ENCODE data around the gene EXTL2.

The EXTL2 gene

DNA sequence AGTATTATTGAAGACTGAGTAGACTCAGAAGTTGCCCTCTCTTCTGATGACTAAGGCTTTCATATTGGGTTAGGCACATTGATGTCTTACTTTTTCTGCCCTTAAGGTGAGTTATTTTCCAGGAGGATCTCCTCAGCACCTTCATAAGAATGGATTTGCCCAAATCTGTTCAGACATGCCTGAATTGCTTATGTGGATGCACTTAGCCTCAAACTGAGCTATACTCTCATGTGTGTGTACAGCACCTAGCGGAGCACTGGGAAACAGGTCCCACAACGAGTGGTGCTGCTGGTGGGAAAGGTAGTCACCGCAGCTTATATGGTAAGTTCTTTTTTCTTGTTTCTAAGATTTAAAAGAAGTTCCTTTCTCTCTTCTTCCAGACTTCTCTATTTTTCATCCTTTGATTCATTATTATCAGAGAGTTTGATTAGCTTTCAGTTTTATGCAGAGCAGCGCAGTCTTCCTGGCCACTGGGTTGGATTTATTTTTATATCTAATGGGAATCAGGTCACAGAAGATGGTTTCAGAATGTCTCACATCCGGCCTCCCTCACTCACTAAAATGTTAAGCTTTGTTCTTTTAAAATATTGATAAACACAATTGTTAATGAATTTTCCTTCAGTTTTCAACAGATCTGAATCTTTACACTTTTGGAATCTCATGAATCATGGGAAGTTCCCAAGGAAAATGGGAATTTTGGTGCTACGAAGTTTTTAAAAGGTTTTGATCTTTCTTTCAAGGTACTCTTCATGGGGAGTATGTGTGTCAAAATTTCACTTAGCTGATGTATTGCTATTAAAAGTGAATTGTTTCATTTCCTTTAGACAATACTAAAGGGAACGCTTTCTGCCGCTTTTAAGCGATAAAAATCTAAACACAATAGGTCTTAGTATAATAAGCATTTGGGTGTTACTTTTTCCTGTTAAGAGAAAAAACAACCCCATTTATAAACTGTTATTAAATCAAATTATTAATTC, 58.5 kb downstream of the EXTL2 start:
- Histone ChIP-seq H3K9me3 (ENCODE audit: control insufficient read depth, insufficient read depth, low read depth, low read length) (no peaks in the 10 kb centered on the region), H3K4me1 (ENCODE audit: control insufficient read depth, insufficient read depth, low read length) (no peaks in the 10 kb centered on the region), H3K36me3 (ENCODE audit: control insufficient read depth in 2 of 2, insufficient read depth in 1 of 2, low read length in 2 of 2) (no peaks in the 10 kb centered on the region), H3K27ac (ENCODE audit: extremely low read depth, low read depth, low read length) (no peak overlapping the region), H3K4me3 (ENCODE audit: low read depth, low read length) (no peak overlapping the region)
- POLR2A ChIA-PET, result no interaction called here
- TF ChIP-seq KLF8 (tag by site-specific recombination; IDR thresholded peaks at IDR 0.05), result no peak
- TF ChIP-seq ZNF776 (tag by site-specific recombination; IDR thresholded peaks at IDR 0.05; ENCODE audit: borderline replicate concordance), result no peak
- TF ChIP-seq, protein P1, sequence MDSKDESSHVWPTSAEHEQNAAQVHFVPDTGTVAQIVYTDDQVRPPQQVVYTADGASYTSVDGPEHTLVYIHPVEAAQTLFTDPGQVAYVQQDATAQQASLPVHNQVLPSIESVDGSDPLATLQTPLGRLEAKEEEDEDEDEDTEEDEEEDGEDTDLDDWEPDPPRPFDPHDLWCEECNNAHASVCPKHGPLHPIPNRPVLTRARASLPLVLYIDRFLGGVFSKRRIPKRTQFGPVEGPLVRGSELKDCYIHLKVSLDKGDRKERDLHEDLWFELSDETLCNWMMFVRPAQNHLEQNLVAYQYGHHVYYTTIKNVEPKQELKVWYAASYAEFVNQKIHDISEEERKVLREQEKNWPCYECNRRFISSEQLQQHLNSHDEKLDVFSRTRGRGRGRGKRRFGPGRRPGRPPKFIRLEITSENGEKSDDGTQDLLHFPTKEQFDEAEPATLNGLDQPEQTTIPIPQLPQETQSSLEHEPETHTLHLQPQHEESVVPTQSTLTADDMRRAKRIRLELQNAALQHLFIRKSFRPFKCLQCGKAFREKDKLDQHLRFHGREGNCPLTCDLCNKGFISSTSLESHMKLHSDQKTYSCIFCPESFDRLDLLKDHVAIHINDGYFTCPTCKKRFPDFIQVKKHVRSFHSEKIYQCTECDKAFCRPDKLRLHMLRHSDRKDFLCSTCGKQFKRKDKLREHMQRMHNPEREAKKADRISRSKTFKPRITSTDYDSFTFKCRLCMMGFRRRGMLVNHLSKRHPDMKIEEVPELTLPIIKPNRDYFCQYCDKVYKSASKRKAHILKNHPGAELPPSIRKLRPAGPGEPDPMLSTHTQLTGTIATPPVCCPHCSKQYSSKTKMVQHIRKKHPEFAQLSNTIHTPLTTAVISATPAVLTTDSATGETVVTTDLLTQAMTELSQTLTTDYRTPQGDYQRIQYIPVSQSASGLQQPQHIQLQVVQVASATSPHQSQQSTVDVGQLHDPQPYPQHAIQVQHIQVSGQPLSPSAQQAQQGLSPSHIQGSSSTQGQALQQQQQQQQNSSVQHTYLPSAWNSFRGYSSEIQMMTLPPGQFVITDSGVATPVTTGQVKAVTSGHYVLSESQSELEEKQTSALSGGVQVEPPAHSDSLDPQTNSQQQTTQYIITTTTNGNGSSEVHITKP (tag by site-specific recombination; IDR thresholded peaks at IDR 0.05), result peak; percentile 53; the same call in 1 of the 2 replicates
- CTCF ChIA-PET, result interaction anchor here (0.6 to 3.1 kb wide), 7 partner anchors 23 to 375 kb away, joined by 3 to 15 read pairs (median 4); no protein-coding TSS in a partner anchor

GRCh38 chr1:100834777-100835660, 59.6 kb downstream of the EXTL2 start:
- CTCF ChIA-PET, result interaction anchor here (0.6 to 1.3 kb wide), 9 partner anchors 19 to 1064 kb away, joined by 3 to 7 read pairs (median 3); no protein-coding TSS in a partner anchor
- POLR2A ChIA-PET, result no interaction called here
- H3K36me3 ChIP-seq (ENCODE audit: control insufficient read depth in 2 of 2, insufficient read depth in 1 of 2, low read length in 2 of 2), result no peaks in the 10 kb centered on the region

More at GRCh38 chr1:100834777-100835660, 59.6 kb downstream of the EXTL2 start:
- Histone ChIP-seq H3K4me3 (ENCODE audit: low read depth, low read length) (no peak overlapping the region), H3K9me3 (ENCODE audit: control insufficient read depth, insufficient read depth, low read depth, low read length) (no peaks in the 10 kb centered on the region), H3K27ac (ENCODE audit: extremely low read depth, low read depth, low read length) (no peak overlapping the region), H3K4me1 (ENCODE audit: control insufficient read depth, insufficient read depth, low read length) (no peaks in the 10 kb centered on the region)
- no peak for TF ChIP-seq ZNF843 (tag by site-specific recombination; IDR thresholded peaks at IDR 0.05)
- TF ChIP-seq, protein P2, sequence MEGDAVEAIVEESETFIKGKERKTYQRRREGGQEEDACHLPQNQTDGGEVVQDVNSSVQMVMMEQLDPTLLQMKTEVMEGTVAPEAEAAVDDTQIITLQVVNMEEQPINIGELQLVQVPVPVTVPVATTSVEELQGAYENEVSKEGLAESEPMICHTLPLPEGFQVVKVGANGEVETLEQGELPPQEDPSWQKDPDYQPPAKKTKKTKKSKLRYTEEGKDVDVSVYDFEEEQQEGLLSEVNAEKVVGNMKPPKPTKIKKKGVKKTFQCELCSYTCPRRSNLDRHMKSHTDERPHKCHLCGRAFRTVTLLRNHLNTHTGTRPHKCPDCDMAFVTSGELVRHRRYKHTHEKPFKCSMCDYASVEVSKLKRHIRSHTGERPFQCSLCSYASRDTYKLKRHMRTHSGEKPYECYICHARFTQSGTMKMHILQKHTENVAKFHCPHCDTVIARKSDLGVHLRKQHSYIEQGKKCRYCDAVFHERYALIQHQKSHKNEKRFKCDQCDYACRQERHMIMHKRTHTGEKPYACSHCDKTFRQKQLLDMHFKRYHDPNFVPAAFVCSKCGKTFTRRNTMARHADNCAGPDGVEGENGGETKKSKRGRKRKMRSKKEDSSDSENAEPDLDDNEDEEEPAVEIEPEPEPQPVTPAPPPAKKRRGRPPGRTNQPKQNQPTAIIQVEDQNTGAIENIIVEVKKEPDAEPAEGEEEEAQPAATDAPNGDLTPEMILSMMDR (tag by site-specific recombination; IDR thresholded peaks at IDR 0.05), result peak; percentile 48; the same call in 1 of the 2 replicates
- TF ChIP-seq, protein P1 (tag by site-specific recombination; IDR thresholded peaks at IDR 0.05), result 0 out of 2 replicates have a peak, but pooled peaks have one; percentile 24
